Measurements from ENCODE around the gene DYTN.

GRCh38 chr2:206713746-206714145, 4.5 kb downstream of the DYTN start:
- TF ChIP-seq, protein P1, sequence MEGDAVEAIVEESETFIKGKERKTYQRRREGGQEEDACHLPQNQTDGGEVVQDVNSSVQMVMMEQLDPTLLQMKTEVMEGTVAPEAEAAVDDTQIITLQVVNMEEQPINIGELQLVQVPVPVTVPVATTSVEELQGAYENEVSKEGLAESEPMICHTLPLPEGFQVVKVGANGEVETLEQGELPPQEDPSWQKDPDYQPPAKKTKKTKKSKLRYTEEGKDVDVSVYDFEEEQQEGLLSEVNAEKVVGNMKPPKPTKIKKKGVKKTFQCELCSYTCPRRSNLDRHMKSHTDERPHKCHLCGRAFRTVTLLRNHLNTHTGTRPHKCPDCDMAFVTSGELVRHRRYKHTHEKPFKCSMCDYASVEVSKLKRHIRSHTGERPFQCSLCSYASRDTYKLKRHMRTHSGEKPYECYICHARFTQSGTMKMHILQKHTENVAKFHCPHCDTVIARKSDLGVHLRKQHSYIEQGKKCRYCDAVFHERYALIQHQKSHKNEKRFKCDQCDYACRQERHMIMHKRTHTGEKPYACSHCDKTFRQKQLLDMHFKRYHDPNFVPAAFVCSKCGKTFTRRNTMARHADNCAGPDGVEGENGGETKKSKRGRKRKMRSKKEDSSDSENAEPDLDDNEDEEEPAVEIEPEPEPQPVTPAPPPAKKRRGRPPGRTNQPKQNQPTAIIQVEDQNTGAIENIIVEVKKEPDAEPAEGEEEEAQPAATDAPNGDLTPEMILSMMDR (IDR thresholded peaks at IDR 0.05; ENCODE audit: poor library complexity, severe bottlenecking): no peak
- TF ChIP-seq, protein P2, sequence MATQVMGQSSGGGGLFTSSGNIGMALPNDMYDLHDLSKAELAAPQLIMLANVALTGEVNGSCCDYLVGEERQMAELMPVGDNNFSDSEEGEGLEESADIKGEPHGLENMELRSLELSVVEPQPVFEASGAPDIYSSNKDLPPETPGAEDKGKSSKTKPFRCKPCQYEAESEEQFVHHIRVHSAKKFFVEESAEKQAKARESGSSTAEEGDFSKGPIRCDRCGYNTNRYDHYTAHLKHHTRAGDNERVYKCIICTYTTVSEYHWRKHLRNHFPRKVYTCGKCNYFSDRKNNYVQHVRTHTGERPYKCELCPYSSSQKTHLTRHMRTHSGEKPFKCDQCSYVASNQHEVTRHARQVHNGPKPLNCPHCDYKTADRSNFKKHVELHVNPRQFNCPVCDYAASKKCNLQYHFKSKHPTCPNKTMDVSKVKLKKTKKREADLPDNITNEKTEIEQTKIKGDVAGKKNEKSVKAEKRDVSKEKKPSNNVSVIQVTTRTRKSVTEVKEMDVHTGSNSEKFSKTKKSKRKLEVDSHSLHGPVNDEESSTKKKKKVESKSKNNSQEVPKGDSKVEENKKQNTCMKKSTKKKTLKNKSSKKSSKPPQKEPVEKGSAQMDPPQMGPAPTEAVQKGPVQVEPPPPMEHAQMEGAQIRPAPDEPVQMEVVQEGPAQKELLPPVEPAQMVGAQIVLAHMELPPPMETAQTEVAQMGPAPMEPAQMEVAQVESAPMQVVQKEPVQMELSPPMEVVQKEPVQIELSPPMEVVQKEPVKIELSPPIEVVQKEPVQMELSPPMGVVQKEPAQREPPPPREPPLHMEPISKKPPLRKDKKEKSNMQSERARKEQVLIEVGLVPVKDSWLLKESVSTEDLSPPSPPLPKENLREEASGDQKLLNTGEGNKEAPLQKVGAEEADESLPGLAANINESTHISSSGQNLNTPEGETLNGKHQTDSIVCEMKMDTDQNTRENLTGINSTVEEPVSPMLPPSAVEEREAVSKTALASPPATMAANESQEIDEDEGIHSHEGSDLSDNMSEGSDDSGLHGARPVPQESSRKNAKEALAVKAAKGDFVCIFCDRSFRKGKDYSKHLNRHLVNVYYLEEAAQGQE (IDR thresholded peaks at IDR 0.05; ENCODE audit: borderline replicate concordance): no peak
- TF ChIP-seq POLR2AphosphoS5 (IDR thresholded peaks at IDR 0.05): no peak
- no peak for TF ChIP-seq EP300 (conservative IDR thresholded peaks at IDR 0.05; ENCODE audit: poor library complexity, severe bottlenecking)
